ENCODE data around the gene DARS1.

DNA sequence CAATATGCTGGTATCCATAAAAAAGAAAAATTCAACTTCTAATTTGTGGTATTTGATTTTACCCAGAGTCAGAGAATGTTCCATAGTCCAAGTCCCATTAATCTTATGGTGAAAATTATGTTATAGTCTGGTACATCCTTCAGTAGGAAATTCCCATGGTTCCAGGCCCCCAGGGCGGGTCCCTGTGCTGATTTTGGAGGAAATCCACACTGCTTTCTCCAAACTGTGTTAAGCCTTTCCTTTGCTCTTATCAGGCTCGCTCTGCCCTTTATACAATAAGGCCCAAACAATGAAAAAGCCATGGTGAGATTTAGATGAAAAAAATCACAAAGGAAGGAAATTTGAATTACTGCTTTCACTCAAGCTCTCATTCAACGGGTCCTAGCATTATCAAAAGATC is 46.8 kb upstream of the DARS1 start:
- TF ChIP-seq CTCF (conservative IDR thresholded peaks at IDR 0.05) (no peak), EZH2 (IDR thresholded peaks at IDR 0.05; ENCODE audit: low read depth) (no peak)

All from PC-9 (cell line).